Ishikawa (cell line): Measurements from ENCODE around the gene GRIK2.

Source experiments
- REST ChIP-seq: IDR thresholded peaks from 2 replicates; pipeline ENCODE4 v1.6.1; 2012; ENCODE audit warnings: low read depth, mild to moderate bottlenecking
- TAF1 ChIP-seq: IDR thresholded peaks from 2 replicates; pipeline ENCODE4 v1.6.1; 2012; ENCODE audit warnings: low read depth, mild to moderate bottlenecking

- TF ChIP-seq REST (no peak), TAF1 (no peak)
Observed at GRCh38 chr6:101722471-101722870, 329.0 kb downstream of the GRIK2 start.
